GM19438 (cell line): ENCODE data around the gene ST7L.
"Not testable (repeated sequence)": the region's sequence is repeated elsewhere in the genome, so short reads cannot be mapped to it uniquely, and the experiment has no call there.

Experiments used
- ATAC-seq: cut with Tn5 transposase; IDR thresholded peaks from one replicate; pipeline ENCODE4 v1.9.1; 2021; ENCODE audit warnings: low read depth; ENCODE audit not compliant: unreplicated experiment

The ST7L gene

GRCh38 chr1:112618721-112619517 lies at the start of gene ST7L:
ST7L (minus strand) TSS chr1:112619141; CDS start chr1:112619113, 28 bp downstream.
- ATAC-seq = no peak

- ATAC-seq = no peak
Measured at GRCh38 chr1:112666946-112667345, 48.0 kb upstream of the ST7L start.

GRCh38 chr1:112665857-112666256 lies 46.9 kb upstream of the ST7L start:
- no peak for ATAC-seq

GRCh38 chr1:112651205-112651604 lies 32.3 kb upstream of the ST7L start:
- ATAC-seq = no peak

- ATAC-seq = no peak
Measured at GRCh38 chr1:112646225-112646624, 27.3 kb upstream of the ST7L start.

GRCh38 chr1:112643080-112643479 lies 24.1 kb upstream of the ST7L start:
- ATAC-seq = no peak

- not testable (repeated sequence) for ATAC-seq
Measured at GRCh38 chr1:112640437-112640836, 21.5 kb upstream of the ST7L start.

- ATAC-seq = no peak
Measured at GRCh38 chr1:112638110-112638428, 19.1 kb upstream of the ST7L start.

- ATAC-seq = no peak
Measured at GRCh38 chr1:112637254-112638109, 18.5 kb upstream of the ST7L start.

- no peak for ATAC-seq
Measured at GRCh38 chr1:112636597-112637253, 17.8 kb upstream of the ST7L start.

- no peak for ATAC-seq
Measured at GRCh38 chr1:112636056-112636455, 17.1 kb upstream of the ST7L start.

- no peak for ATAC-seq
Measured at GRCh38 chr1:112634367-112634766, 15.4 kb upstream of the ST7L start.

GRCh38 chr1:112633628-112634027 lies 14.7 kb upstream of the ST7L start:
- no peak for ATAC-seq

GRCh38 chr1:112629256-112629655 lies 10.3 kb upstream of the ST7L start:
- no peak for ATAC-seq

GRCh38 chr1:112628516-112628915 lies 9.6 kb upstream of the ST7L start:
- no peak for ATAC-seq

GRCh38 chr1:112626887-112627286 lies 7.9 kb upstream of the ST7L start:
- ATAC-seq = no peak

GRCh38 chr1:112626193-112626592 lies 7.3 kb upstream of the ST7L start:
- no peak for ATAC-seq

- no peak for ATAC-seq
Measured at GRCh38 chr1:112625696-112626095, 6.8 kb upstream of the ST7L start.

GRCh38 chr1:112624493-112624892 lies 5.6 kb upstream of the ST7L start:
- not testable (repeated sequence) for ATAC-seq

- ATAC-seq = no peak
Measured at GRCh38 chr1:112620377-112620695, 1.4 kb upstream of the ST7L start.
